Suprapubic skin (tissue), 4 donors: ENCODE data around the gene IQCN.

Source experiments
- POLR2A ChIP-seq, 2 donors: fragments of 450-650 bp; IDR thresholded peaks; one replicate each; pipeline ENCODE4 v1.6.1; 2017; ENCODE audit warnings: antibody characterized with exemption in 2 of 2, mild to moderate bottlenecking in 2 of 2, moderate library complexity in 2 of 2
- POLR2AphosphoS5 ChIP-seq, 3 donors: sonication (generic); formaldehyde crosslinking; IDR thresholded peaks; one replicate each; pipeline ENCODE4 v1.6.1; 2017; ENCODE audit warnings: antibody characterized with exemption in 3 of 3
- TF ChIP-seq, protein P1 (sequence below), 2 donors: fragments of 200-600 bp in 1 of 2; fragments of 450-650 bp in 1 of 2; sonication (generic) in 1 of 2; IDR thresholded peaks; one replicate each; pipeline ENCODE4 v1.5.1; 2016 to 2019; ENCODE audit warnings: antibody characterized with exemption in 2 of 2, mild to moderate bottlenecking in 1 of 2, moderate library complexity in 1 of 2

DNA sequence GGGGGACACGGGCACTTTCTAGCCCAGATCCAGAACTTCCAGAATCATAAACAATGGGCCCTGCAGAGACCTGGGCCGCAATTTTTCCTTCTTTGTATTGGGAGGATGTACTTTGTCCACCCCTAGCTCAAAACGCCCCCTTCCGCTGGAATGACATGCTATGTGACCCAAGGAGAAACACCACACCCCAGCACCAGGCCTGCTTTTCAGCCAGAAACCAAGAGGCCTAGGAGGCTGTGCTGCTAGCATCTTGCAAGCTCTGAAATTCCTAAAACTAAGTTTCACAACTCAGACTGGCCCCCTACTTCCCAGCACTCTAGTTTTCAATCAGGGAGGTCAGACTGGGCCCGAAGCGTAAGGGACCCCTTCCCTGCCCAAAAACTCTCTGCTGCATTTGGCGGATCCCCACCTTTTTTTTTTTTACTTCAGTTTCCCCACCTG lies 48.1 kb upstream of the IQCN start:
- TF ChIP-seq, protein P1, sequence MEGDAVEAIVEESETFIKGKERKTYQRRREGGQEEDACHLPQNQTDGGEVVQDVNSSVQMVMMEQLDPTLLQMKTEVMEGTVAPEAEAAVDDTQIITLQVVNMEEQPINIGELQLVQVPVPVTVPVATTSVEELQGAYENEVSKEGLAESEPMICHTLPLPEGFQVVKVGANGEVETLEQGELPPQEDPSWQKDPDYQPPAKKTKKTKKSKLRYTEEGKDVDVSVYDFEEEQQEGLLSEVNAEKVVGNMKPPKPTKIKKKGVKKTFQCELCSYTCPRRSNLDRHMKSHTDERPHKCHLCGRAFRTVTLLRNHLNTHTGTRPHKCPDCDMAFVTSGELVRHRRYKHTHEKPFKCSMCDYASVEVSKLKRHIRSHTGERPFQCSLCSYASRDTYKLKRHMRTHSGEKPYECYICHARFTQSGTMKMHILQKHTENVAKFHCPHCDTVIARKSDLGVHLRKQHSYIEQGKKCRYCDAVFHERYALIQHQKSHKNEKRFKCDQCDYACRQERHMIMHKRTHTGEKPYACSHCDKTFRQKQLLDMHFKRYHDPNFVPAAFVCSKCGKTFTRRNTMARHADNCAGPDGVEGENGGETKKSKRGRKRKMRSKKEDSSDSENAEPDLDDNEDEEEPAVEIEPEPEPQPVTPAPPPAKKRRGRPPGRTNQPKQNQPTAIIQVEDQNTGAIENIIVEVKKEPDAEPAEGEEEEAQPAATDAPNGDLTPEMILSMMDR (IDR thresholded peaks at IDR 0.05): no peak
- no peak for TF ChIP-seq POLR2A (IDR thresholded peaks at IDR 0.05)
- TF ChIP-seq POLR2AphosphoS5 (IDR thresholded peaks at IDR 0.05): no peak
